ENCODE data around the gene SPARCL1. TPM values are rescaled to one million over a fixed set of nuclear protein-coding genes. Genes with fewer than 3 reads are reported as not detected.

The SPARCL1 gene
- total and polyA plus RNA-seq, 10 of the 15 experiments (the other 5 are each of a cell fraction or from before 2014, with no cell fraction given), result 0.10 to 1.1 TPM; not detected in 8

DNA sequence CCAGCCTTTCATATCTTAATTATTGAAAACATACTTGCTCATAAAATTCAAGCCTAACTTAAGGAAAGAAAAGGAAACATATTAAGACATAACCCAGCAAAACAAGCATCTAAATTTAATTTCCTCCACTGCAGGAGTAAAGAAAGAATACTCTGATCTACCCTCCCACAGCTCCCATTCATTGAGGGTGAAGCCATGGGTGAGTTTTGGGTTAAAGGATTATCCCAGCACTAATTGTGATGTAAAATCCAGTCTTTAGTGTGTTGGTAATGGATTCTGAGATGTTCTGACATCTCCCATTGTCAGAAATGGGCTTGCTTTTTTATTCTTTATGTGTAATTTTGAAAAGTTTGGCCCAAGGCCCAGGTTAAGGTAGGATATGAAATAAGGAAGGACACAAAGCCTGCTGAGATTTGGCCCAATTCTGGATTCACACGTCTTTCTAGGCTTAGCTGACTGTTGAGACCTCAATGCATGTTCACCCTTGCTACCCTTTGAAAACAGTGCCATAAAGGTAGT, 50.4 kb downstream of the SPARCL1 start:
- no peaks in the 10 kb centered on the region for H3K4me1 ChIP-seq (ENCODE audit: control insufficient read depth, insufficient read depth, low read length)
- ATAC-seq, result no peak
- no peaks in the 10 kb centered on the region for H3K79me2 ChIP-seq (ENCODE audit: control insufficient read depth, insufficient read depth, low read length)
- no peak overlapping the region for H3K27ac ChIP-seq (ENCODE audit: control insufficient read depth, insufficient read depth)
- no peak overlapping the region for H3K9ac ChIP-seq (ENCODE audit: control insufficient read depth, insufficient read depth, low read length)
- H3K9me3 ChIP-seq (replicated peaks; ENCODE audit: control insufficient read depth, insufficient read depth, low read length), result no peaks in the 10 kb centered on the region
- in situ Hi-C loops (cut with MboI), result no loop called here
- H2AFZ ChIP-seq (ENCODE audit: control insufficient read depth, low read depth, low read length), result no peak overlapping the region
- H4K20me1 ChIP-seq (ENCODE audit: control insufficient read depth, insufficient read depth), result no peaks in the 10 kb centered on the region
- ChIA-PET CTCF (no interaction called here), RAD21 (ENCODE audit: unreplicated experiment) (no interaction called here), SMC1A (ENCODE audit: uncharacterized antibody, unreplicated experiment) (no interaction called here), POLR2A (interaction anchor here (0.7 kb wide), 1 partner anchor 20 kb away, joined by 4 read pairs; no protein-coding TSS in a partner anchor)
- no peaks in the 10 kb centered on the region for H3K27me3 ChIP-seq (replicated peaks in 1 of 2; ENCODE audit: control insufficient read depth in 2 of 2, insufficient read depth in 2 of 2, low read length in 1 of 2)
- no peak overlapping the region for H3K4me3 ChIP-seq
- BruUV-seq (replicated peaks), result no TSS peak
- 47% methylated on average over 1 of the region's 1 CpG for WGBS (ENCODE audit: insufficient coverage, insufficient replicate concordance, low lambda C conversion rate, missing lambda C conversion rate)
- H3K4me2 ChIP-seq (ENCODE audit: control insufficient read depth, insufficient read depth), result no peak overlapping the region
- DNase-seq (ENCODE audit: low read depth, low spot score), result no peak
- no peak for TF ChIP-seq CEBPB (IDR thresholded peaks at IDR 0.05; ENCODE audit: borderline replicate concordance in 1 of 2, low read depth in 2 of 2, low read length in 2 of 2)
- TF ChIP-seq ESRRA (IDR thresholded peaks at IDR 0.05; ENCODE audit: low read length), result no peak
- no peak for TF ChIP-seq ZZZ3 (IDR thresholded peaks at IDR 0.05; ENCODE audit: control insufficient read depth, insufficient read length, low read depth)
- TF ChIP-seq GATAD2B (conservative IDR thresholded peaks at IDR 0.05; ENCODE audit: low read depth), result no peak
- TF ChIP-seq CHD1 (IDR thresholded peaks at IDR 0.05; ENCODE audit: low read depth, low read length), result no peak
- TF ChIP-seq NFXL1 (IDR thresholded peaks at IDR 0.05; ENCODE audit: borderline replicate concordance), result no peak
- no peak for TF ChIP-seq PML (IDR thresholded peaks at IDR 0.05; ENCODE audit: low read length)
- TF ChIP-seq NR2F1 (conservative IDR thresholded peaks at IDR 0.05), result no peak
- no peak for TF ChIP-seq MYB (IDR thresholded peaks at IDR 0.05; ENCODE audit: borderline replicate concordance, low read depth, low read length)
- TF ChIP-seq KAT2A (conservative IDR thresholded peaks at IDR 0.05; ENCODE audit: control insufficient read depth, low read depth, low read length), result no peak
- TF ChIP-seq, protein P1, sequence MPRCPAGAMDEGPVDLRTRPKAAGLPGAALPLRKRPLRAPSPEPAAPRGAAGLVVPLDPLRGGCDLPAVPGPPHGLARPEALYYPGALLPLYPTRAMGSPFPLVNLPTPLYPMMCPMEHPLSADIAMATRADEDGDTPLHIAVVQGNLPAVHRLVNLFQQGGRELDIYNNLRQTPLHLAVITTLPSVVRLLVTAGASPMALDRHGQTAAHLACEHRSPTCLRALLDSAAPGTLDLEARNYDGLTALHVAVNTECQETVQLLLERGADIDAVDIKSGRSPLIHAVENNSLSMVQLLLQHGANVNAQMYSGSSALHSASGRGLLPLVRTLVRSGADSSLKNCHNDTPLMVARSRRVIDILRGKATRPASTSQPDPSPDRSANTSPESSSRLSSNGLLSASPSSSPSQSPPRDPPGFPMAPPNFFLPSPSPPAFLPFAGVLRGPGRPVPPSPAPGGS (IDR thresholded peaks at IDR 0.05; ENCODE audit: borderline replicate concordance, insufficient read depth, low read depth, low read length, poor library complexity, severe bottlenecking), result no peak
- no peak for TF ChIP-seq RB1 (IDR thresholded peaks at IDR 0.05; ENCODE audit: borderline replicate concordance)
- TF ChIP-seq ZNF274 (IDR thresholded peaks at IDR 0.05; ENCODE audit: insufficient read depth, insufficient read length), result no peak
- no peak for TF ChIP-seq HDAC6 (IDR thresholded peaks at IDR 0.05; ENCODE audit: unreplicated experiment)
- no peak for TF ChIP-seq EZH2 (IDR thresholded peaks at IDR 0.05; ENCODE audit: borderline replicate concordance, control insufficient read depth, low read depth, low read length)
- TF ChIP-seq NBN (IDR thresholded peaks at IDR 0.05), result no peak
- TF ChIP-seq, protein P2, sequence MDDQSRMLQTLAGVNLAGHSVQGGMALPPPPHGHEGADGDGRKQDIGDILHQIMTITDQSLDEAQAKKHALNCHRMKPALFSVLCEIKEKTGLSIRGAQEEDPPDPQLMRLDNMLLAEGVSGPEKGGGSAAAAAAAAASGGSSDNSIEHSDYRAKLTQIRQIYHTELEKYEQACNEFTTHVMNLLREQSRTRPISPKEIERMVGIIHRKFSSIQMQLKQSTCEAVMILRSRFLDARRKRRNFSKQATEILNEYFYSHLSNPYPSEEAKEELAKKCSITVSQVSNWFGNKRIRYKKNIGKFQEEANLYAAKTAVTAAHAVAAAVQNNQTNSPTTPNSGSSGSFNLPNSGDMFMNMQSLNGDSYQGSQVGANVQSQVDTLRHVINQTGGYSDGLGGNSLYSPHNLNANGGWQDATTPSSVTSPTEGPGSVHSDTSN (IDR thresholded peaks at IDR 0.05; ENCODE audit: insufficient replicate concordance, low read depth, low read length), result no peak
- TF ChIP-seq ATF7 (IDR thresholded peaks at IDR 0.05; ENCODE audit: low read depth), result no peak
- intact Hi-C loops (cut with micrococcal nuclease; ENCODE audit: unreplicated experiment), result no loop called here
- FAIRE-seq, result no peak
- H3K36me3 ChIP-seq (ENCODE audit: control insufficient read depth in 2 of 2, insufficient read depth in 2 of 2, low read length in 1 of 2), result no peaks in the 10 kb centered on the region

All from GM12878 (cell line).